PC-3 (cell line): Measurements from ENCODE around the gene CCDC144A.
"Not testable (repeated sequence)": the region's sequence is repeated elsewhere in the genome, so short reads cannot be mapped to it uniquely, and the experiment has no call there.

Experiments
- EZH2phosphoT487 ChIP-seq: fragments of 300-600 bp; sonication (generic); IDR thresholded peaks from 2 replicates; pipeline ENCODE4 v1.6.1; 2018; ENCODE audit warnings: mild to moderate bottlenecking, antibody characterized with exemption, low read length, borderline replicate concordance
- TF ChIP-seq, protein P1 (sequence below): fragments of 300-600 bp; sonication (generic); conservative IDR thresholded peaks from 2 replicates; pipeline ENCODE4 v1.5.1; 2017; ENCODE audit warnings: antibody characterized with exemption, low read depth, mild to moderate bottlenecking, low read length

DNA sequence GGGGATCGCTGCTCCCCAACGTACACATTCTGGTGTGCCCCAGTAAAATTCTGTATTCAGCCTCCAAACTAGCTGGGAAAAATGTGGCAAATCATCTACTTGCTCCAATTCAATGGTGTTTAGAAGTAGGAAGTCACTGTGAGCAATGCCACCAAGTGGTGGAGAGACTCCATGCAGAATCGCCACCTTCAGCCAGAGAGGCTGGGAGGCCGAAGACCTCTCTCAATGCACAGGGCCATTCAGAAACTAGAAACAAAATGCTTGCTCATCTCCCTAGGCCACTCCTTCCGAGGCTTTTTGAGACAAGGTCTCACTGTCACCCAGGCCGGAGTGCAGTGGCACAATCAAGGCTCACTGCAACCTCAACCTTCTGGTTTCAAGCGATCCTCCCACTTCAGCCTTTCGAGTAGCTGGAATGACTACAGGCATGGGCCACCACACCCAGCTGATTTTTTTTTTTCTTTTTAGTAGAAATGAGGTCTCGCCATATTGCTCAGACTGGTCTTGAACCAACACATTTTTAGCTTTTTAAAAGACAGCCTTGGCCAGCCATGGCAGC is 100.4 kb downstream of the CCDC144A start:
- TF ChIP-seq, protein P1, sequence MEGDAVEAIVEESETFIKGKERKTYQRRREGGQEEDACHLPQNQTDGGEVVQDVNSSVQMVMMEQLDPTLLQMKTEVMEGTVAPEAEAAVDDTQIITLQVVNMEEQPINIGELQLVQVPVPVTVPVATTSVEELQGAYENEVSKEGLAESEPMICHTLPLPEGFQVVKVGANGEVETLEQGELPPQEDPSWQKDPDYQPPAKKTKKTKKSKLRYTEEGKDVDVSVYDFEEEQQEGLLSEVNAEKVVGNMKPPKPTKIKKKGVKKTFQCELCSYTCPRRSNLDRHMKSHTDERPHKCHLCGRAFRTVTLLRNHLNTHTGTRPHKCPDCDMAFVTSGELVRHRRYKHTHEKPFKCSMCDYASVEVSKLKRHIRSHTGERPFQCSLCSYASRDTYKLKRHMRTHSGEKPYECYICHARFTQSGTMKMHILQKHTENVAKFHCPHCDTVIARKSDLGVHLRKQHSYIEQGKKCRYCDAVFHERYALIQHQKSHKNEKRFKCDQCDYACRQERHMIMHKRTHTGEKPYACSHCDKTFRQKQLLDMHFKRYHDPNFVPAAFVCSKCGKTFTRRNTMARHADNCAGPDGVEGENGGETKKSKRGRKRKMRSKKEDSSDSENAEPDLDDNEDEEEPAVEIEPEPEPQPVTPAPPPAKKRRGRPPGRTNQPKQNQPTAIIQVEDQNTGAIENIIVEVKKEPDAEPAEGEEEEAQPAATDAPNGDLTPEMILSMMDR, result 0 out of 2 replicates have a peak, but pooled peaks have one; percentile 15
- not testable (repeated sequence) for TF ChIP-seq EZH2phosphoT487
